HG03135 (cell line): ENCODE data around the gene LETM1.

ENCODE experiments used
- ATAC-seq: cut with Tn5 transposase; IDR thresholded peaks from one replicate; pipeline ENCODE4 v1.9.1; 2021; ENCODE audit warnings: mild to moderate bottlenecking, moderate library complexity; ENCODE audit not compliant: unreplicated experiment

Gene LETM1

GRCh38 chr4:1808851-1809753 is 46.9 kb downstream of the LETM1 start:
- ATAC-seq = no peak

GRCh38 chr4:1808396-1808795 is 47.6 kb downstream of the LETM1 start:
- no peak for ATAC-seq

GRCh38 chr4:1807332-1807777 is 48.6 kb downstream of the LETM1 start:
- no peak for ATAC-seq

- no peak for ATAC-seq
Observed at GRCh38 chr4:1806596-1807331, 49.2 kb downstream of the LETM1 start.

- no peak for ATAC-seq
Observed at GRCh38 chr4:1806223-1806564, 49.8 kb downstream of the LETM1 start.

DNA sequence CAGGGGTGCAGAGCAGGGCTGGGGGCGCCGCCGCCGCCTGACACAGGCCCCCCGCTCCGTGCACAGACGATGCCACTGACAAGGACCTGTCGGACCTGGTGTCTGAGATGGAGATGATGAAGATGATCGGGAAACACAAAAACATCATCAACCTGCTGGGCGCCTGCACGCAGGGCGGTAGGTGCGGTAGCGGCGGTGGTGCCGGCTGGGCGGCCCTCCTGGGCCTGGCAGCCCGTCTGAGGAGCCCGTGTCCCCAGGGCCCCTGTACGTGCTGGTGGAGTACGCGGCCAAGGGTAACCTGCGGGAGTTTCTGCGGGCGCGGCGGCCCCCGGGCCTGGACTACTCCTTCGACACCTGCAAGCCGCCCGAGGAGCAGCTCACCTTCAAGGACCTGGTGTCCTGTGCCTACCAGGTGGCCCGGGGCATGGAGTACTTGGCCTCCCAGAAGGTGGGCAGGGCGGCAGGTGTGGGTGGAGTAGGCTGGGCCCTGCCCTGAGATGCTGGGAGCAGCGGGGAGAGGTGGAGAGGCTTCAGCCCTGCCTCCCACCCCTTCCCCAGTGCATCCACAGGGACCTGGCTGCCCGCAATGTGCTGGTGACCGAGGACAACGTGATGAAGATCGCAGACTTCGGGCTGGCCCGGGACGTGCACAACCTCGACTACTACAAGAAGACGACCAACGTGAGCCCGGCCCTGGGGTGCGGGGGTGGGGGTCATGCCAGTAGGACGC is 50.3 kb downstream of the LETM1 start:
- ATAC-seq = no peak

- ATAC-seq = no peak
Observed at GRCh38 chr4:1804638-1805492, 51.1 kb downstream of the LETM1 start.

DNA sequence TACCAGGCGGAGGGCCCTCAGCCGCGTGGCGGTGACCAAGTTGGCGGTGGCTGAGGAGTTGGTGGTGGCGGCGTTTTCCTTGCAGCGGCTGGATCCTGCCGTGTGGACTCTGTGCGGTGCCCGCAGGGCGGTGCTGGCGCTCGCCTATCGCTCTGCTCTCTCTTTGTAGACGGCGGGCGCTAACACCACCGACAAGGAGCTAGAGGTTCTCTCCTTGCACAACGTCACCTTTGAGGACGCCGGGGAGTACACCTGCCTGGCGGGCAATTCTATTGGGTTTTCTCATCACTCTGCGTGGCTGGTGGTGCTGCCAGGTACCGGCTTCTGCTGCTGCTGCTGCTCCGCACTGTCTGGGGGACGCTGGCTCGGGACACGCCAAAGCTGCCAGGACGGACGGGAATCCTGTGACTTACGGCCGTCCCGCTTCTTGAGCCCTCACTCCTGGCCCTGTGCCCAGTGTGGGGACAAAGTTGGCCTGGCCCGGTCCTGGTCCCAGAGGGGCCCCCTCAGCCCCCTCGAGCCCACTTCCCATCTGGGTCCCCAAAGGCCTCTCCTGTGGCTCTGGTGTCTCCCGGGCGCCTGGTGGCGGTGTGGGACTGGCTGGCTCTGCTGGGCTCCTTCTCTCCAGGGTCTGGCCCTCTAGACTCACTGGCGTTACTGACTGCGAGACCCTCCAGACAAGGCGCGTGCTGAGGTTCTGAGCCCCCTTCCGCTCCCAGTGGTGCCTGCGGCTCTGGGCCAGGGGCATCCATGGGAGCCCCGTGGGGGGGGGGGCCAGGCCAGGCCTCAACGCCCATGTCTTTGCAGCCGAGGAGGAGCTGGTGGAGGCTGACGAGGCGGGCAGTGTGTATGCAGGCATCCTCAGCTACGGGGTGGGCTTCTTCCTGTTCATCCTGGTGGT is 52.2 kb downstream of the LETM1 start:
- no peak for ATAC-seq

GRCh38 chr4:1802720-1803522 is 53.0 kb downstream of the LETM1 start:
- ATAC-seq = no peak

GRCh38 chr4:1802151-1802715 is 53.7 kb downstream of the LETM1 start:
- no peak for ATAC-seq

- ATAC-seq = no peak
Observed at GRCh38 chr4:1801286-1801958, 54.5 kb downstream of the LETM1 start.

GRCh38 chr4:1800805-1801204 is 55.2 kb downstream of the LETM1 start:
- no peak for ATAC-seq

- no peak for ATAC-seq
Observed at GRCh38 chr4:1799387-1800375, 56.3 kb downstream of the LETM1 start.

GRCh38 chr4:1798580-1799386 is 57.2 kb downstream of the LETM1 start:
- no peak for ATAC-seq

- no peak for ATAC-seq
Observed at GRCh38 chr4:1797861-1798579, 57.9 kb downstream of the LETM1 start.
